K562 (cell line): ENCODE measurements around the gene ETV3L. TPM values are rescaled to one million over a fixed set of nuclear protein-coding genes. Genes with fewer than 3 reads are reported as not detected.

Source experiments
- CBX1 ChIP-seq: sonication (generic); IDR thresholded peaks from 2 replicates; pipeline ENCODE4 v1.6.1; 2016; ENCODE audit warnings: antibody characterized with exemption, low read depth, mild to moderate bottlenecking
- CBX3 ChIP-seq, 2 experiments: IDR thresholded peaks; 1 replicate in 1 of 2; 2 replicates in 1 of 2; pipeline ENCODE4 v1.6.1; 2012; ENCODE audit warnings: inconsistent platforms in 2 of 2, low read length in 2 of 2, borderline replicate concordance in 1 of 2, control low read depth in 1 of 2
- CCNT2 ChIP-seq: IDR thresholded peaks from 2 replicates; pipeline ENCODE4 v1.6.1; 2011; ENCODE audit warnings: borderline replicate concordance, low read depth, mild to moderate bottlenecking, moderate library complexity, mixed read lengths, low read length; ENCODE audit not compliant: insufficient read length; ENCODE audit errors: extremely low read depth
- DEAF1 ChIP-seq: fragments of 450-650 bp; formaldehyde crosslinking; IDR thresholded peaks from 2 replicates; pipeline ENCODE4 v1.4.0; 2020; ENCODE audit warnings: mild to moderate bottlenecking, moderate library complexity
- DPF2 ChIP-seq: fragments of 450-650 bp; IDR thresholded peaks from 2 replicates; pipeline ENCODE4 v1.6.1; 2016
- EGR1 ChIP-seq: fragments of 450-650 bp; conservative IDR thresholded peaks from 2 replicates; pipeline ENCODE4 v1.6.1; 2017; ENCODE audit warnings: mild to moderate bottlenecking
- HDAC2 ChIP-seq: fragments of 450-650 bp; IDR thresholded peaks from 2 replicates; pipeline ENCODE4 v1.6.1; 2016; ENCODE audit warnings: mild to moderate bottlenecking
- MLLT1 ChIP-seq, 2 experiments: fragments of 450-650 bp; IDR thresholded peaks; 2 replicates each; pipeline ENCODE4 v1.6.1; 2016
- NR2C1 ChIP-seq, 2 experiments: fragments of 450-650 bp; IDR thresholded peaks; 2 replicates each; pipeline ENCODE4 v1.6.1; 2017; ENCODE audit warnings: mild to moderate bottlenecking in 2 of 2, antibody characterized with exemption in 1 of 2, inconsistent platforms in 1 of 2, missing compliant biosample characterization in 1 of 2, missing genetic modification characterization in 1 of 2
- PHF21A ChIP-seq: fragments of 450-650 bp; IDR thresholded peaks from 2 replicates; pipeline ENCODE4 v1.6.1; 2017; ENCODE audit warnings: low read depth, borderline replicate concordance
- POLR2A ChIP-seq: fragments of 450-650 bp; conservative IDR thresholded peaks from 2 replicates; pipeline ENCODE4 v1.6.1; 2016
- POLR2B ChIP-seq: fragments of 450-650 bp; IDR thresholded peaks from 2 replicates; pipeline ENCODE4 v1.6.1; 2018; ENCODE audit warnings: low read depth; ENCODE audit not compliant: partially characterized antibody
- PYGO2 ChIP-seq: fragments of 450-650 bp; IDR thresholded peaks from 2 replicates; pipeline ENCODE4 v1.6.1; 2016; ENCODE audit warnings: mild to moderate bottlenecking, missing genetic modification characterization, moderate library complexity, missing compliant biosample characterization
- RAD21 ChIP-seq, 2 experiments: fragments of 250-450 bp in 1 of 2; fragments of 450-650 bp in 1 of 2; sonication (Bioruptor Pico) in 1 of 2; formaldehyde crosslinking in 1 of 2; IDR thresholded peaks in 1 of 2; conservative IDR thresholded peaks in 1 of 2; 2 replicates each; pipeline versions ENCODE4 v1.4.0 to v1.8.0; 2020 to 2022; ENCODE audit warnings: mild to moderate bottlenecking in 2 of 2, moderate library complexity in 1 of 2
- RCOR1 ChIP-seq, 2 experiments: IDR thresholded peaks; 2 replicates each; pipeline ENCODE4 v1.6.1; 2012; ENCODE audit warnings: low read depth in 2 of 2, low read length in 2 of 2, borderline replicate concordance in 1 of 2, improper control_type of control experiment in 1 of 2
- STAT5A ChIP-seq: IDR thresholded peaks from 2 replicates; pipeline ENCODE4 v1.6.1; 2012; ENCODE audit warnings: low read length, inconsistent platforms, borderline replicate concordance
- ZKSCAN8 ChIP-seq: fragments of 200-800 bp; sonication (Bioruptor generic); IDR thresholded peaks from 2 replicates; pipeline ENCODE4 v1.6.1; 2016; ENCODE audit warnings: missing genetic modification characterization, missing compliant biosample characterization
- ZNF717 ChIP-seq: fragments of 250-450 bp; sonication (Bioruptor Pico); IDR thresholded peaks from 2 replicates; pipeline ENCODE4 v1.5.0; 2021
- polyA plus RNA-seq, 8 experiments: library from polyadenylated mRNA; depleted of rRNA in 4 of 8; stranded (reverse) in 5 of 8; unstranded in 3 of 8; fragments of >200 nt; fragmentation: Nextera tagmentation in 2 of 8; fragmentation: Illumina TruSeq in 1 of 8; extraction: Ambion mirVana in 2 of 8; extraction: Trizol in 1 of 8; gene quantifications; 2 replicates each; pipeline versions ENCODE4 v1.2.1 to v1.2.3, GENCODE V29; 2011 to 2014; ENCODE audit warnings: inconsistent platforms in 1 of 8, missing spikeins in 1 of 8
- total RNA-seq, 7 experiments: library from RNA; depleted of rRNA in 6 of 7; stranded (reverse); fragments of >200 nt in 6 of 7; fragmentation: Illumina TruSeq in 2 of 7; extraction: Trizol in 2 of 7; gene quantifications; 2 replicates each; pipeline versions ENCODE4 v1.2.1 to v1.2.3, GENCODE V29; 2011 to 2021; ENCODE audit warnings: low replicate concordance in 1 of 7

The ETV3L gene
- total and polyA plus RNA-seq, 9 of the 15 experiments (the other 6 are each of a cell fraction or from before 2014, with no cell fraction given): not detected

GRCh38 chr1:157139052-157139715 is 39.6 kb upstream of the ETV3L start (continued):
- no peak for TF ChIP-seq CBX1
- peak; percentile 15; the same call in 1 of the 2 replicates for TF ChIP-seq DEAF1 (CRISPR knock-in tag)
- TF ChIP-seq RCOR1 (IDR thresholded peaks at IDR 0.05; ENCODE audit: borderline replicate concordance in 1 of 2, low read depth in 2 of 2, low read length in 2 of 2): peak in 1 of 2 experiments; percentile 69; a peak in 2 of 4 replicates
- 0 out of 2 replicates have a peak, but pooled peaks have one; percentile 15 for TF ChIP-seq DPF2
- no peak for TF ChIP-seq POLR2A
- no peak for TF ChIP-seq CBX3 (IDR thresholded peaks at IDR 0.05; ENCODE audit: borderline replicate concordance in 1 of 2, low read length in 2 of 2)
- no peak for TF ChIP-seq RAD21 (CRISPR knock-in tag; conservative IDR thresholded peaks at IDR 0.05 in 1 of 2, IDR thresholded peaks at IDR 0.05 in 1 of 2)
- no peak for TF ChIP-seq EGR1
- 0 out of 2 replicates have a peak, but pooled peaks have one; percentile 16 for TF ChIP-seq NR2C1 (IDR thresholded peaks at IDR 0.05)
- TF ChIP-seq NR2C1 (tag; IDR thresholded peaks at IDR 0.05): no peak
- no peak for TF ChIP-seq PYGO2
- TF ChIP-seq MLLT1 (IDR thresholded peaks at IDR 0.05): no peak
- TF ChIP-seq HDAC2: no peak
- no peak for TF ChIP-seq STAT5A
- TF ChIP-seq CCNT2: no peak
- 0 out of 2 replicates have a peak, but pooled peaks have one; percentile 48 for TF ChIP-seq ZKSCAN8 (CRISPR knock-in tag)
- no peak for TF ChIP-seq ZNF717 (CRISPR knock-in tag)
- 0 out of 2 replicates have a peak, but pooled peaks have one; percentile 32 for TF ChIP-seq PHF21A
- TF ChIP-seq POLR2B: no peak
